Measurements from ENCODE around the gene CIRBP. TPM values are rescaled to one million over a fixed set of nuclear protein-coding genes. Genes with fewer than 3 reads are reported as not detected.
A peak's percentile ranks its signal among the peaks of the same experiment; 100 is the strongest.

The CIRBP gene
- polyA plus RNA-seq, 1 donor = 564 TPM

GRCh38 chr19:1236576-1236975 lies 32.6 kb upstream of the CIRBP start:
- H3K27me3 ChIP-seq (ENCODE audit: control insufficient read depth, insufficient read depth, low read length) = peaks cover 23% of the 10 kb centered on the region
- H3K9me3 ChIP-seq (ENCODE audit: control insufficient read depth, low read depth, low read length) = peaks cover 13% of the 10 kb centered on the region
- no peak for DNase-seq
- H3K4me1 ChIP-seq (ENCODE audit: control insufficient read depth, insufficient read depth, low read length) = peaks cover 43% of the 10 kb centered on the region
- no peak overlapping the region for H3K27ac ChIP-seq (ENCODE audit: low read length)
- H3K4me3 ChIP-seq (ENCODE audit: low read length) = peak overlapping the region; percentile 53
- no CpG with 5 or more reads among the region's 42 CpGs for WGBS (ENCODE audit: insufficient coverage, low lambda C conversion rate)
- no peaks in the 10 kb centered on the region for H3K36me3 ChIP-seq (ENCODE audit: control insufficient read depth, insufficient read depth, low read length)

GRCh38 chr19:1237027-1237659 lies 32.0 kb upstream of the CIRBP start:
- Histone ChIP-seq H3K27me3 (ENCODE audit: control insufficient read depth, insufficient read depth, low read length) (peaks cover 23% of the 10 kb centered on the region), H3K9me3 (ENCODE audit: control insufficient read depth, low read depth, low read length) (peaks cover 13% of the 10 kb centered on the region), H3K4me3 (ENCODE audit: low read length) (peak overlapping the region; percentile 53), H3K4me1 (ENCODE audit: control insufficient read depth, insufficient read depth, low read length) (peaks cover 39% of the 10 kb centered on the region), H3K27ac (ENCODE audit: low read length) (no peak overlapping the region), H3K36me3 (ENCODE audit: control insufficient read depth, insufficient read depth, low read length) (no peaks in the 10 kb centered on the region)
- peak in 1 of 2 donors; percentile 44 for DNase-seq
- no CpG with 5 or more reads among the region's 60 CpGs for WGBS (ENCODE audit: insufficient coverage, low lambda C conversion rate)

GRCh38 chr19:1237754-1238368 lies 31.3 kb upstream of the CIRBP start, which contains the start of gene CBARP:
Gene CBARP (minus strand): TSS chr19:1238005. CDS start chr19:1236100, 1,905 bp downstream.
- peak within 1 kb of the TSS; percentile 53 for H3K4me3 ChIP-seq (ENCODE audit: low read length)
- WGBS (ENCODE audit: insufficient coverage, low lambda C conversion rate) = no CpG with 5 or more reads among the region's 87 CpGs
- peaks cover 13% of the 10 kb centered on the region for H3K9me3 ChIP-seq (ENCODE audit: control insufficient read depth, low read depth, low read length)
- peaks cover 38% of the 10 kb centered on the region for H3K4me1 ChIP-seq (ENCODE audit: control insufficient read depth, insufficient read depth, low read length)
- DNase-seq = peak in 1 of 2 donors; percentile 48
- peak within 1 kb of the TSS; percentile 31 for H3K27ac ChIP-seq (ENCODE audit: low read length)
- H3K27me3 ChIP-seq (ENCODE audit: control insufficient read depth, insufficient read depth, low read length) = peaks cover 23% of the 10 kb centered on the region
- no peaks in the 10 kb centered on the region for H3K36me3 ChIP-seq (ENCODE audit: control insufficient read depth, insufficient read depth, low read length)

- WGBS (ENCODE audit: insufficient coverage, low lambda C conversion rate) = no CpG with 5 or more reads among the region's 34 CpGs
- H3K9me3 ChIP-seq (ENCODE audit: control insufficient read depth, low read depth, low read length) = peaks cover 13% of the 10 kb centered on the region
- no peaks in the 10 kb centered on the region for H3K36me3 ChIP-seq (ENCODE audit: control insufficient read depth, insufficient read depth, low read length)
- H3K4me3 ChIP-seq (ENCODE audit: low read length) = peak overlapping the region; percentile 42
- H3K27me3 ChIP-seq (ENCODE audit: control insufficient read depth, insufficient read depth, low read length) = peaks cover 23% of the 10 kb centered on the region
- H3K27ac ChIP-seq (ENCODE audit: low read length) = peak overlapping the region; percentile 31
- peaks cover 38% of the 10 kb centered on the region for H3K4me1 ChIP-seq (ENCODE audit: control insufficient read depth, insufficient read depth, low read length)
- DNase-seq = no peak
Observed at GRCh38 chr19:1238369-1239303, 30.5 kb upstream of the CIRBP start.

GRCh38 chr19:1239420-1239795 lies 29.7 kb upstream of the CIRBP start:
- WGBS (ENCODE audit: insufficient coverage, low lambda C conversion rate) = no CpG with 5 or more reads among the region's 11 CpGs
- Histone ChIP-seq H3K27ac (ENCODE audit: low read length) (peak overlapping the region; percentile 63), H3K9me3 (ENCODE audit: control insufficient read depth, low read depth, low read length) (peaks cover 13% of the 10 kb centered on the region), H3K27me3 (ENCODE audit: control insufficient read depth, insufficient read depth, low read length) (peaks cover 23% of the 10 kb centered on the region), H3K36me3 (ENCODE audit: control insufficient read depth, insufficient read depth, low read length) (peaks cover 3% of the 10 kb centered on the region), H3K4me1 (ENCODE audit: control insufficient read depth, insufficient read depth, low read length) (peaks cover 45% of the 10 kb centered on the region), H3K4me3 (ENCODE audit: low read length) (no peak overlapping the region)
- no peak for DNase-seq

- Histone ChIP-seq H3K4me3 (ENCODE audit: low read length) (peak overlapping the region; percentile 36), H3K4me1 (ENCODE audit: control insufficient read depth, insufficient read depth, low read length) (peaks cover 52% of the 10 kb centered on the region), H3K9me3 (ENCODE audit: control insufficient read depth, low read depth, low read length) (peaks cover 8% of the 10 kb centered on the region), H3K36me3 (ENCODE audit: control insufficient read depth, insufficient read depth, low read length) (peaks cover 3% of the 10 kb centered on the region), H3K27me3 (ENCODE audit: control insufficient read depth, insufficient read depth, low read length) (peaks cover 23% of the 10 kb centered on the region), H3K27ac (ENCODE audit: low read length) (peak overlapping the region; percentile 63)
- peak; percentile 90 to 91 for DNase-seq
- 0% methylated on average over 8 of the region's 84 CpGs for WGBS (ENCODE audit: insufficient coverage, low lambda C conversion rate)
Observed at GRCh38 chr19:1239796-1240737, 29.1 kb upstream of the CIRBP start.

GRCh38 chr19:1240925-1241324 lies 28.2 kb upstream of the CIRBP start:
- DNase-seq = no peak
- peak overlapping the region; percentile 36 for H3K4me3 ChIP-seq (ENCODE audit: low read length)
- H3K27me3 ChIP-seq (ENCODE audit: control insufficient read depth, insufficient read depth, low read length) = peaks cover 18% of the 10 kb centered on the region
- peaks cover 8% of the 10 kb centered on the region for H3K9me3 ChIP-seq (ENCODE audit: control insufficient read depth, low read depth, low read length)
- H3K27ac ChIP-seq (ENCODE audit: low read length) = no peak overlapping the region
- H3K4me1 ChIP-seq (ENCODE audit: control insufficient read depth, insufficient read depth, low read length) = peaks cover 61% of the 10 kb centered on the region
- no CpG with 5 or more reads among the region's 15 CpGs for WGBS (ENCODE audit: insufficient coverage, low lambda C conversion rate)
- peaks cover 3% of the 10 kb centered on the region for H3K36me3 ChIP-seq (ENCODE audit: control insufficient read depth, insufficient read depth, low read length)

GRCh38 chr19:1241417-1242095 lies 27.6 kb upstream of the CIRBP start, which contains the start of gene ATP5F1D:
Gene ATP5F1D (plus strand): TSS chr19:1241751. CDS start chr19:1241851, 100 bp downstream.
- Histone ChIP-seq H3K36me3 (ENCODE audit: control insufficient read depth, insufficient read depth, low read length) (peaks cover 3% of the 10 kb centered on the region), H3K27me3 (ENCODE audit: control insufficient read depth, insufficient read depth, low read length) (peaks cover 12% of the 10 kb centered on the region), H3K4me3 (ENCODE audit: low read length) (peak within 1 kb of the TSS; percentile 87), H3K9me3 (ENCODE audit: control insufficient read depth, low read depth, low read length) (peaks cover 5% of the 10 kb centered on the region), H3K27ac (ENCODE audit: low read length) (peak within 1 kb of the TSS; percentile 30), H3K4me1 (ENCODE audit: control insufficient read depth, insufficient read depth, low read length) (peaks cover 67% of the 10 kb centered on the region)
- peak; percentile 95 to 96 for DNase-seq
- no CpG with 5 or more reads among the region's 79 CpGs for WGBS (ENCODE audit: insufficient coverage, low lambda C conversion rate)
